ENCODE results near the gene CUEDC2.

Gene CUEDC2

DNA sequence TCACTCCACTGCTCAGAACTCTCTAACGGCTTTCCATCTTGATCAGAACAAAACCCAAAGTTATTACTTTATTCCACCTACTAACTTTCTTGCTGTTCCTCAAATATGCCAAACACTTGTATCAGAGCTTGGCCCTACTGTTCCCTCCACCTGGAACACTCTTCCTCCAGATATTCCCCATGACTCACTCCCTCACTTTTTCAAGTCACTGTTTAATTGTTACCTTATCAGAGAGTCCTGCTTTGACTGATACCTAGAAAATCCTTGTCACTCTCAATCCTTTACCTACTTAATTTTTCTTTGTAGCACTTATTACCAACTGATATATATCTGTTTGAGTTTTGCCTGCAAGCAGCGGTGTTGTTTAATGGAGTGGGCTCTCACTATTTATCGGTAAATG, 42.5 kb downstream of the CUEDC2 start:
- H3K4me3 ChIP-seq (ENCODE audit: low read length), result no peak overlapping the region
- TF ChIP-seq, protein P1, sequence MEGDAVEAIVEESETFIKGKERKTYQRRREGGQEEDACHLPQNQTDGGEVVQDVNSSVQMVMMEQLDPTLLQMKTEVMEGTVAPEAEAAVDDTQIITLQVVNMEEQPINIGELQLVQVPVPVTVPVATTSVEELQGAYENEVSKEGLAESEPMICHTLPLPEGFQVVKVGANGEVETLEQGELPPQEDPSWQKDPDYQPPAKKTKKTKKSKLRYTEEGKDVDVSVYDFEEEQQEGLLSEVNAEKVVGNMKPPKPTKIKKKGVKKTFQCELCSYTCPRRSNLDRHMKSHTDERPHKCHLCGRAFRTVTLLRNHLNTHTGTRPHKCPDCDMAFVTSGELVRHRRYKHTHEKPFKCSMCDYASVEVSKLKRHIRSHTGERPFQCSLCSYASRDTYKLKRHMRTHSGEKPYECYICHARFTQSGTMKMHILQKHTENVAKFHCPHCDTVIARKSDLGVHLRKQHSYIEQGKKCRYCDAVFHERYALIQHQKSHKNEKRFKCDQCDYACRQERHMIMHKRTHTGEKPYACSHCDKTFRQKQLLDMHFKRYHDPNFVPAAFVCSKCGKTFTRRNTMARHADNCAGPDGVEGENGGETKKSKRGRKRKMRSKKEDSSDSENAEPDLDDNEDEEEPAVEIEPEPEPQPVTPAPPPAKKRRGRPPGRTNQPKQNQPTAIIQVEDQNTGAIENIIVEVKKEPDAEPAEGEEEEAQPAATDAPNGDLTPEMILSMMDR (IDR thresholded peaks at IDR 0.05; ENCODE audit: insufficient read depth, low read depth, low read length, missing control alignments), result no peak
- DNase-seq (ENCODE audit: low read depth), result no peak

DNA sequence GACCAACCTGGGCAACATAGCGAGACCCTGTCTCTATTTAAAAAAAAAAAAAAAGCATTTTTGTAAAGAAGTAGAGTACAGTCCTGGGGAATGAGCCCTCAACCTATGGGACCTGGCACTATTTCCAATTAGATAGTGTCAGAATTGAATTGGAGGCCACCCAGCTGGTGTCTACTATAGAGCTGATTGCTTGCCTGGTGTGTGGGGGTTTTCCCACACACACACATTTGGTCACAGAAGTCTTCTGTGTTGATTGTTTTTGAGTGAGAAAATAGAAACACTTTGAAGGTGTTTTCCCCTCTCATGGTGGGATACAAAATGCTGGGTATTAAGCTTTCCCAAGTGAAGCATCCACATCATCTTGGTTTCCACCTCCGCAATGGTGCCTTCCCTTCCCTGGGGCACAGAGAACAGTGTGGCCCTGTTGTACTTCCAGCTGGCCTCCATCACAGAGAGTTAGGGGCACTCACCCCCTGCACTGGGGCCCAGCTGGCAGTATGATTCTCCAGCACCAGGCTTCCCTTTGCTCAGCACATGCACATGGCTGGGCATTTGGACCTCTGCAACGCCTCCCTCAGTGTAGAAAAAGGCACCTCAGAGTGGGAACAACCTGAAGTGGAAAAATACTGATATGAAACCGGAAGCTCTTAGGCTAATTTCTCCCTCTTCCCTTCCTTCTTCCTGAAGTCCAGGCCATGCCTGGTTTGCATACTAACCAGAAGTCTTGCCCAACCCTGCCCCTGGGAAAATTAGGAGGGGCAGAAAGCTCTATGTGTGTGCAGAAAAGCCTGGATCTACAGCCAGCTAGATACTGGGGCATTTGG, 47.6 kb downstream of the CUEDC2 start:
- TF ChIP-seq, protein P1 (IDR thresholded peaks at IDR 0.05; ENCODE audit: insufficient read depth, low read depth, low read length, missing control alignments), result no peak
- H3K4me3 ChIP-seq (ENCODE audit: low read length), result no peak overlapping the region
- DNase-seq (ENCODE audit: low read depth), result peak; percentile 54

DNA sequence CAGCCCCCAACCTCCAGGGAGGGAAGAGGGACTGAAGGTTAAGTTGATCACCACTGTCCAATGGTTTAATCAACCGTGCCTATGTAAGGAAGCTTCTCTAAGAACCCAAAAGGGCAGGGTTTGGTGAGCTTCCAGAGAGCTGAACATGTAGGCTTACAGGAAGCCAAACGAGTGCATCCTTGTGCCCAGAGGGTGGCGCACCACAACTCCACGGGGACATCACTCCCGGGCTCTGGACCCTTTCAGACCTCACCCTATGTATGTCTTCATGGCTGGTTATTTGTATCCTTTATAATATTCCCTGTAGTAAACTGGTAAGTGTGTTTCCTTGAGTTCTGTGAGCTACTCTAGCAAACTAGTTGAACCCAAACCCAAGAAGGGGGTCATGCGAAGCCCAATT, 48.3 kb downstream of the CUEDC2 start:
- TF ChIP-seq, protein P1 (IDR thresholded peaks at IDR 0.05; ENCODE audit: insufficient read depth, low read depth, low read length, missing control alignments), result no peak
- no peak overlapping the region for H3K4me3 ChIP-seq (ENCODE audit: low read length)
- DNase-seq (ENCODE audit: low read depth), result no peak

DNA sequence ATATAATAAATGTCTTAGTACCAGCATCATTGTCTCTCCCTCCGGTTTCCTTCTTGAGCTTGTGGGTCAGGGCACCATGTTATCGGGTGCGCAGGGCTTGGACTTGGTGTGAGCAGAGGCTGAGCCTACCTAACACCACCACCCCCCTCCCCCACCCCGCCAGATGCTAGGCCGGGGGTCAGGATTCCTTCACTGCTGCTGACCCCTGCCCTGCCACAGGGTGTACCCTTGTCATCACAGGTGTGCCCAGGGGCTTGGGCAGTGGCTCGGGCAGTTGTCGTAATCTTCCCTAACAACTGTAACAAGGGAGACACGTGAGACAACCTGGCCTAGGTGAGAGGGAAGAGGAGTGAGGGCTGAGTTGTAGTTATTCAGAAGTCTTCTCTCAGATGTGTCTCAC, 49.5 kb downstream of the CUEDC2 start:
- DNase-seq (ENCODE audit: low read depth), result no peak
- no peak overlapping the region for H3K4me3 ChIP-seq (ENCODE audit: low read length)
- TF ChIP-seq, protein P1 (IDR thresholded peaks at IDR 0.05; ENCODE audit: insufficient read depth, low read depth, low read length, missing control alignments), result no peak

DNA sequence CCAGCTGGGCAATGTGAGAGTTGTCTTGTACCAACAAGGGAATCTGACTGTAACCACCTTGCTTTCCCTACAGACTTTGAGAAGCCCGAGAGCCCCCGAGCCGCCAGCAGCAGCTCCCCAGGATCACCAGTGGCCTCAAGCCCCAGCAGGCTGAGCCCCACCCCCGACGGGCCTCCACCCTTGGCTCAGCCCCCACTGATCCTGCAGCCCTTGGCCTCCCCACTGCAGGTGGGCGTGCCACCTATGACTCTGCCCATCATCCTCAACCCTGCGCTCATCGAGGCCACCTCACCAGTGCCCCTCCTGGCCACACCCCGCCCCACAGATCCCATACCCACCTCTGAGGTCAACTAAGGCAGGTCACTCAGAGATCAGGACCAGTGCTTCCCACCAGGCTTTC, 50.4 kb downstream of the CUEDC2 start:
- TF ChIP-seq, protein P1 (IDR thresholded peaks at IDR 0.05; ENCODE audit: insufficient read depth, low read depth, low read length, missing control alignments), result no peak
- DNase-seq (ENCODE audit: low read depth), result no peak
- no peak overlapping the region for H3K4me3 ChIP-seq (ENCODE audit: low read length)

DNA sequence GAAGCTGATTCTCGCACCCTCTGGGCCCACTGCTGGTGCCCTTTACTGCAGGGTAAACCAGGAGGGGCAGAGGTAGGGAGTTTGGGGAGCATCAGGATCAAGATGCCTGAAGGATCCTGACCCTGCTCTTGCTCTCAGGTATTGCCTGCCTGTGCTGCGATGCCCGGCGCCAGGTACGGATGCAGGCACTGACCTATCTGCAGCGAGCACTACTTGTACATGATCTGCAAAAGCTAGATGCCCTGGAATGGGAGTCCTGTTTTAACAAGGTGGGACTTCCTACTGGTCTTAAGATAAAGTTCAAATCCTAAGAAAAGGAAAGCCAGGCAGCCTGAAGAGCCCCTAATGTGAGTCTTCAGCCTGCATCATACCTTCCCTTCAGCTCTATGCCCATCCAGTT, 53.0 kb downstream of the CUEDC2 start:
- DNase-seq (ENCODE audit: low read depth), result no peak
- H3K4me3 ChIP-seq (ENCODE audit: low read length), result no peak overlapping the region
- TF ChIP-seq, protein P1 (IDR thresholded peaks at IDR 0.05; ENCODE audit: insufficient read depth, low read depth, low read length, missing control alignments), result no peak

DNA sequence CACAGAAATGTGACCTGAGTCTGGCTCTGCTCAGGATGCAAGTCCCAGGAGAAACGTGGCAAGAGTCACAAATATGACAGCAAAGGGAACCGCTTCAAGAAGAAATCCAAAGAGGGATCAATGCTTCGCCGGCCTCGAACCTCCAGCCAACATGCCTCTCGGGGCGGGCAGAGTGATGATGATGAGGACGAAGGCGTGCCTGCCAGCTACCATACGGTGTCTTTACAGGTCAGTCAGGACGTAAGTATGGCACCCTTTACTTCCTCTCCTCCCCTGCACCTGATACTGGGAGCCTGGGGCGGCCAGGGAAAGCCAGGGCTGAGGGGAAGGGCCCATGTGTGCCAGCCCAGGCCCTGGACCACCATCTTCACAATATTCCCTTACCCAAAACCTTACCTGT, 55.5 kb downstream of the CUEDC2 start:
- TF ChIP-seq, protein P1 (IDR thresholded peaks at IDR 0.05; ENCODE audit: insufficient read depth, low read depth, low read length, missing control alignments), result no peak
- no peak overlapping the region for H3K4me3 ChIP-seq (ENCODE audit: low read length)
- DNase-seq (ENCODE audit: low read depth), result no peak

All from epithelial cell of esophagus (primary cell).